LoVo (cell line): ENCODE data around the gene NFYB.
"Not testable (repeated sequence)": the region's sequence is repeated elsewhere in the genome, so short reads cannot be mapped to it uniquely, and the experiment has no call there.

Source experiments
- DNase-seq: peaks from one replicate; pipeline ENCODE4 v3.0.0-alpha.2; 2016; ENCODE audit warnings: low spot score

Gene NFYB

GRCh38 chr12:104114834-104115586 lies 23.0 kb downstream of the NFYB start:
- DNase-seq = not testable (repeated sequence)

GRCh38 chr12:104109446-104110271 lies 28.4 kb downstream of the NFYB start:
- no peak for DNase-seq

DNA sequence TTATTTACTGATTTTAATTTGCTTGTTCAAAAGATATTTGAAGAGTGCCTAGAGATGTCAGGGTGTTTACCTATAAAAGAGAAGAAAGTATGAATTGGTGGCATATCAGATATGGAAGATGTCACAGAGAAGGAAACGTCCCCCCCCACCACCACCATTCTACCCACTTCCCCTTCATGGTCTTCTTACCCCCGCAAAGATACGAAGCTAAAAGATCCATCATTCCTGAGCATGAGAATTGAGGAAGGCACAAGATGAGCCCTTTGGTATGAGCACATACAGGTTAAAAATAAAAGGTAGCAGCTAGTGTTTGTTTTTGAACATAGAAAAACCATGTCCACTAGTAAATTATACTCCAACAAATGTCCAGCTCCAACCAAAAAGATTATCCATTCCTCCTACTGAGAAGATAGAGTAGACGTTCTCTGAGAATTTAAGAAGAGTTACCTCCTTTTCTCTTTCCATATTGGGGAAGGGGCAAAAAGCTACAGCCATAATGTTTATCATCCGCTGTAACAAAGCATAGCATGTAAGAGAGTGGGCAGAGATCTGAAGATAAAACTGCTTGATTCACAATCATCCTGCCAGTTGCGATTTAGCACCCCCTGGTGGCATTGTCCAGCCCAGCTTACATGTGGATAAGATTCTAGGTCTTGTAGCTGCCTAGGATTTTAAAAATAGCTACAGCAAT lies 29.1 kb downstream of the NFYB start:
- DNase-seq = peak; percentile 81

GRCh38 chr12:104106965-104107364 lies 31.0 kb downstream of the NFYB start:
- DNase-seq = no peak

DNA sequence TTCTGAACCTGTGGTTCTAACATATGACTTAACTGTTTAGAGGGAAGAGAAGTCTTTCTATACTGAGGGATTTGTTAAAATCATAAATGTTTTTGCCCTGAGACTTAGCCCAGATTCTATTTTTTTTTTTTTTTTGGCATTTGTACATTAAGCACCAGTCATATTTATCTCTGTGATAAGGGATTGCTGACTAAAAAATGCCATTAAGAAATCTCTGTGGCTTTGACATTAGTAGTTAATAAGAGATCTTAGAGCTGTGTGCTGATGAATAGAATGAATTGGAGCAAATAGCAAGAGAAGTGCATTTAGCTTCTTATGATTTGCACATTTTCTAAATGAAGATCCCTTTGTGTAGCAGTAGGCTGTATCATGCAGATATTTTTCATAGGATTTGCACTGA lies 32.5 kb downstream of the NFYB start:
- no peak for DNase-seq

DNA sequence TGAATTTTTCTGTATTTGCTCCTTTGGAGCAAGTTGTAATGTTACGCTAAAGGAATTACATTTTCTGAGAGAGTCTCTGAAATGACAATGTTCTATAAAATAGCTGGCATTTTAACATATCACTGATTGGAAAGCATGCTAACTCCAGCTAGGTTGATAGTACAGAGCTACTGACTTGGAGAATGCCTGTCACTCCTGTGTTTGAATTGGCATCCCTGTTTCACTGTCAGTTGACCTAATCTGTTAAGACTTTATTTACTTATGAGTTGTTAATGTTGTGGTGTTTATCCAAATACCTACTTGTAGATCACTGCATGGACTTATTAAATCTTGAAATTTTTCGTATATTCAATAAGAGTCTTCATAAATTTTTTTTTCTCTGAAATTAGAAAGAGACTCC lies 40.1 kb downstream of the NFYB start:
- no peak for DNase-seq

GRCh38 chr12:104095289-104095688 lies 42.7 kb downstream of the NFYB start:
- DNase-seq = no peak

DNA sequence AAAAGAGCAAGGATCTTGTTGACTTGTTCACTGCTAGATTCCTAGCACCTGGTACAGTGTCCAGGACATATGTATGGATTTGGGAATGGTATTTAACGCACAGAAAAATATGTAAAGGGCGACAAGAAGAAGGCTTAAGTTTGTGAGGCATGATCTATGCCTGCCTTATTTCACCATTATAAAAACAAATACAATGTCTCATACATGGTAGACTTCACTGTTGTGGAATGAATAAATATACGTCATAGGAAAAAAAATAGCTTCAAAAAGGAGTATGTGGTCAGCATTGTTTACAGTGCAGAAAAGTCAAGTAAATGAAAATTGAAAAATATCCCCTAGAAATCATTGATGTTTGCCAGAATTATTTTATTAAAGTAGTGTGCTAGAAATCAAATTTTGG lies 43.7 kb downstream of the NFYB start:
- no peak for DNase-seq

GRCh38 chr12:104091136-104091535 lies 46.9 kb downstream of the NFYB start:
- DNase-seq = no peak

- DNase-seq = no peak
Observed at GRCh38 chr12:104090685-104091084, 47.3 kb downstream of the NFYB start.

- DNase-seq = no peak
Observed at GRCh38 chr12:104083769-104084475, 54.1 kb downstream of the NFYB start.

DNA sequence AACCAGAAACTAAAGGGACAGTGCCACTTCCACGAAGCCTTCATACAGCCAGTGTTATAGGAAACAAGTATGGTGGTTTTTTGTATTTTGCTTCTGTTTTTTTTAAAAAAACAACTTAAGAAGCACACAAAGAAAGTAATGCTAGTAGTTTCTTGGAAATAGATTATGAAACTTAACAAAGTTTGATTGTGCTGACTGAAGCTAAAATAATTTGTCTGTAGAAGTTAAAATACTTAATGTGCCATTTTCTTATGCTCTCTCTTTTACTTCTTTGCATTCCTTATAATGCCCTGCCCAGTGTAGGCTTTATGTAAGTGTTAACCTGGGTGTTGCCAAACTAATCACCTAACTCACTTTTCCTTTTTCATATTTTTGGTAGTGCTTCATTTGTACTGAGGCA lies 57.2 kb downstream of the NFYB start:
- no peak for DNase-seq

GRCh38 chr12:104079024-104079423 lies 59.0 kb downstream of the NFYB start:
- no peak for DNase-seq

DNA sequence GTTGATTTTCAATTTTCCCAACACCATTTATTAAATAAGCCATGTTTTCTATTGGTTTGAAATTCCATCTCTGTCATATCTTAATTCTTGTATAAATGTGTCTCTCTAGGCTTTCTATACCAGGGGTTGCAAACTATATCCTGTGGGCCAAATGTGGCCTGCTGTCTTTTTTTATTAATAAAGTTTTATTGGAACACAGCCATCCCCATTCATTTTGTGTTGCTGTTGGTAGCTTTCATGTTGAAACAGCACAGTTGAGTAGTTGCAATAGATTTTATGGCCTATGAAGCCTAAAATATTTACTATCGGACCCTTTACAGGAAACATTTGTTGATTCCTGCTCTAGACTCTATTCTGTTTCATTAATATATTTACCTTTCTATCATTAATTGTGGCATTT lies 64.3 kb downstream of the NFYB start:
- no peak for DNase-seq

- no peak for DNase-seq
Observed at GRCh38 chr12:104072099-104072498, 65.9 kb downstream of the NFYB start.
